Measurements from ENCODE around the gene FIZ1.

Gene FIZ1

GRCh38 chr19:55586976-55587668 is 12.2 kb downstream of the FIZ1 start (continued):
- TF ChIP-seq ZNF19 (tag by site-specific recombination; IDR thresholded peaks at IDR 0.05; ENCODE audit: low read depth) (no peak), ZBTB8A (tag by site-specific recombination; IDR thresholded peaks at IDR 0.05) (no peak), ZBTB49 (tag by site-specific recombination; IDR thresholded peaks at IDR 0.05; ENCODE audit: low read depth) (no peak), ZFHX2 (tag by site-specific recombination; conservative IDR thresholded peaks at IDR 0.05) (peak; percentile 51), FEZF1 (tag by site-specific recombination; IDR thresholded peaks at IDR 0.05) (no peak), ZNF488 (tag by site-specific recombination; IDR thresholded peaks at IDR 0.05) (no peak), ZNF529 (tag by site-specific recombination; IDR thresholded peaks at IDR 0.05; ENCODE audit: insufficient replicate concordance) (no peak), ZNF473 (tag by site-specific recombination; IDR thresholded peaks at IDR 0.05) (no peak), ZBTB7A (tag by site-specific recombination; IDR thresholded peaks at IDR 0.05; ENCODE audit: low read depth) (no peak), ZNF777 (tag by site-specific recombination; IDR thresholded peaks at IDR 0.05; ENCODE audit: borderline replicate concordance) (no peak), ZNF76 (tag by site-specific recombination; IDR thresholded peaks at IDR 0.05; ENCODE audit: borderline replicate concordance, low read depth) (no peak; the same call in 1 of the 2 replicates), ZNF658 (tag by site-specific recombination; IDR thresholded peaks at IDR 0.05) (no peak), ZSCAN18 (tag by site-specific recombination; IDR thresholded peaks at IDR 0.05) (no peak), MEIS1 (CRISPR knock-in tag; IDR thresholded peaks at IDR 0.05; ENCODE audit: borderline replicate concordance) (no peak), ZNF626 (tag by site-specific recombination; IDR thresholded peaks at IDR 0.05) (no peak), ZNF157 (tag by site-specific recombination; IDR thresholded peaks at IDR 0.05) (no peak), ZSCAN5A (tag by site-specific recombination; IDR thresholded peaks at IDR 0.05) (no peak), ZNF670 (tag by site-specific recombination; IDR thresholded peaks at IDR 0.05; ENCODE audit: low read depth) (no peak), SP2 (tag by site-specific recombination; IDR thresholded peaks at IDR 0.05) (peak; percentile 91), ZNF366 (tag by site-specific recombination; conservative IDR thresholded peaks at IDR 0.05) (peak; percentile 43; the same call in 1 of the 2 replicates), GLIS2 (tag by site-specific recombination; IDR thresholded peaks at IDR 0.05) (no peak), ZBTB1 (tag by site-specific recombination; IDR thresholded peaks at IDR 0.05) (no peak), ZNF48 (tag by site-specific recombination; IDR thresholded peaks at IDR 0.05) (no peak), ZNF335 (tag by site-specific recombination; conservative IDR thresholded peaks at IDR 0.05) (peak; percentile 90), GLI2 (tag by site-specific recombination; IDR thresholded peaks at IDR 0.05; ENCODE audit: borderline replicate concordance, low read depth) (no peak), ZNF664 (tag by site-specific recombination; IDR thresholded peaks at IDR 0.05) (no peak), ZFP69B (tag by site-specific recombination; IDR thresholded peaks at IDR 0.05) (no peak), ZNF561 (tag by site-specific recombination; IDR thresholded peaks at IDR 0.05; ENCODE audit: borderline replicate concordance) (peak; percentile 48), ZNF776 (tag by site-specific recombination; IDR thresholded peaks at IDR 0.05; ENCODE audit: borderline replicate concordance) (no peak), ZSCAN30 (tag by site-specific recombination; IDR thresholded peaks at IDR 0.05) (peak; percentile 49; the same call in 1 of the 2 replicates), ZBTB17 (tag by site-specific recombination; IDR thresholded peaks at IDR 0.05) (peak; percentile 67)
- TF ChIP-seq, protein P1, sequence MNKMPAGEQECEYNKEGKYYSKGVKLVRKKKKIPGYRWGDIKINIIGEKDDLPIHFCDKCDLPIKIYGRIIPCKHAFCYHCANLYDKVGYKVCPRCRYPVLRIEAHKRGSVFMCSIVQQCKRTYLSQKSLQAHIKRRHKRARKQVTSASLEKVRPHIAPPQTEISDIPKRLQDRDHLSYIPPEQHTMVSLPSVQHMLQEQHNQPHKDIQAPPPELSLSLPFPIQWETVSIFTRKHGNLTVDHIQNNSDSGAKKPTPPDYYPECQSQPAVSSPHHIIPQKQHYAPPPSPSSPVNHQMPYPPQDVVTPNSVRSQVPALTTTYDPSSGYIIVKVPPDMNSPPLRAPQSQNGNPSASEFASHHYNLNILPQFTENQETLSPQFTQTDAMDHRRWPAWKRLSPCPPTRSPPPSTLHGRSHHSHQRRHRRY (tag by site-specific recombination; IDR thresholded peaks at IDR 0.05), result no peak
- TF ChIP-seq, protein P2, sequence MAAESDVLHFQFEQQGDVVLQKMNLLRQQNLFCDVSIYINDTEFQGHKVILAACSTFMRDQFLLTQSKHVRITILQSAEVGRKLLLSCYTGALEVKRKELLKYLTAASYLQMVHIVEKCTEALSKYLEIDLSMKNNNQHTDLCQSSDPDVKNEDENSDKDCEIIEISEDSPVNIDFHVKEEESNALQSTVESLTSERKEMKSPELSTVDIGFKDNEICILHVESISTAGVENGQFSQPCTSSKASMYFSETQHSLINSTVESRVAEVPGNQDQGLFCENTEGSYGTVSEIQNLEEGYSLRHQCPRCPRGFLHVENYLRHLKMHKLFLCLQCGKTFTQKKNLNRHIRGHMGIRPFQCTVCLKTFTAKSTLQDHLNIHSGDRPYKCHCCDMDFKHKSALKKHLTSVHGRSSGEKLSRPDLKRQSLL (tag by site-specific recombination; IDR thresholded peaks at IDR 0.05), result no peak

Data from HEK293 (cell line).